ENCODE data around the gene TXNDC17.

The TXNDC17 gene

DNA sequence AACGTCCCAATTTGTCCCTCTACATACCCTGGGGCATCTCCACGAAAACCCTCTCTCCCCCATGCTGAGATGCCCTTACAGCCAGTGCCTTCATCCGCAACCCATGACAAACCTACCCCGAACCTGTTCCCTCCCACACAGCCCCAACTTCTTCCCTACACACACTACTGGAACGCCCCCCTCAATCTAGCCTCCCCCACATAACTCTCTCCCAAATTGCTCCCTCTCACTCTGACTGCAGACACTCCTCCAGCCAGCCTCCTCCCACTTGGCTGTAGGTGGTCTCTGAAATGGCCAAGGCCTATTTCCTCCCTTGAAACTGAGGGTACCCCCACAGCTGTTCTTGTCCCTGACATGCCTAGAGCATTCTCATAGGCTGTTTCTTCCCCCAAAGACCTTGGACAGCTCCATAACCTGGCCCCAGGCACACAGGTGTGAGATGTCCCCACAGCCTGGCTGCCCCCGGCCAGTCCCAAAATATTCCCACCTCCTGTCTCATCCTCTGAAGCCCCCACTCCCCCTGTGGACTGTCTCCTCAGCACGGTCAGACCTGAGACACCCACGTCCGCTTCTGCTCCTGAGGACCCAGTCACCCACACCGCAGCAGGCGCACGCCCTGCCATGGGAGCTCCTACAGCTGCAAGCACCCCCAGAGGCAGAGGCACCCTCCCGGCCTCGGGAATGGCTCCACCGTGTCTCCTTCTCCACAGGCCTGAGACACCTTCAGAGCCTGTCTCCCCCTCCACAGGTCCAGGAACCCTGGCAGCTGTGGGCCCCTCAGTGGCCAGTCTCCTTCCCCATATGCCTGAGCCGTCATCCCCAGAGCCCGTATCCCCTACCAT is 4.0 kb upstream of the TXNDC17 start:
- peaks cover 28% of the 10 kb centered on the region for H3K79me2 ChIP-seq (ENCODE audit: control insufficient read depth, insufficient read depth, low read length, unreplicated experiment)
- no peak overlapping the region for H3K4me3 ChIP-seq (ENCODE audit: low read depth, low read length)
- H3K4me1 ChIP-seq (ENCODE audit: control insufficient read depth, insufficient read depth, low read length, unreplicated experiment): peaks cover 7% of the 10 kb centered on the region
- no peaks in the 10 kb centered on the region for H3K27me3 ChIP-seq (ENCODE audit: insufficient read depth, low read length)
- H2AFZ ChIP-seq (ENCODE audit: low read length, unreplicated experiment): no peak overlapping the region
- H3K27ac ChIP-seq (ENCODE audit: low read depth, low read length): no peak overlapping the region
- peaks cover 24% of the 10 kb centered on the region for H3K36me3 ChIP-seq (ENCODE audit: insufficient read depth, low read length)

DNA sequence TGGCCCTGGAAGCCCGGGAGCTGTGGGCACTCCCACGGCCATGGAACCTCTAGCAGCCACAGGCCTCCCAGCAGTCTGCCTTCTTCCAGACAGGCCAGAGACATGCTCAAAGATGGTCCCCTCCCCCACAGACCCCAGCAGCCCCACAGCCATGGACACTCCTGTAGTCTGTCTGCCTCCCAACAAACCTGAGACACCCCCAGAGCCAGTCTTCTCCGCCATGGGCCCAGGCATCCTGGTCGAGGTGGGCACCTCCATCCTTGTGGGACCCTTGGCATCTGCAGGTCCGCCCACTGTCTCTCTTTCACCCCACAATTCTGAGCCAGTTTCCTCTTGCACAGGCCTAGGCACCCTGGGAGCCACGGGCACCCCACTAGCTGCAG is 3.4 kb upstream of the TXNDC17 start:
- H3K4me3 ChIP-seq (ENCODE audit: low read depth, low read length): no peak overlapping the region
- no peaks in the 10 kb centered on the region for H3K27me3 ChIP-seq (ENCODE audit: insufficient read depth, low read length)
- peaks cover 13% of the 10 kb centered on the region for H3K4me1 ChIP-seq (ENCODE audit: control insufficient read depth, insufficient read depth, low read length, unreplicated experiment)
- no peak overlapping the region for H3K27ac ChIP-seq (ENCODE audit: low read depth, low read length)
- peaks cover 22% of the 10 kb centered on the region for H3K36me3 ChIP-seq (ENCODE audit: insufficient read depth, low read length)
- no peak overlapping the region for H2AFZ ChIP-seq (ENCODE audit: low read length, unreplicated experiment)
- peaks cover 34% of the 10 kb centered on the region for H3K79me2 ChIP-seq (ENCODE audit: control insufficient read depth, insufficient read depth, low read length, unreplicated experiment)

GRCh38 chr17:6638046-6638908 is 2.6 kb upstream of the TXNDC17 start:
- Histone ChIP-seq H3K4me1 (ENCODE audit: control insufficient read depth, insufficient read depth, low read length, unreplicated experiment) (peaks cover 22% of the 10 kb centered on the region), H2AFZ (ENCODE audit: low read length, unreplicated experiment) (no peak overlapping the region), H3K27ac (ENCODE audit: low read depth, low read length) (no peak overlapping the region), H3K4me3 (ENCODE audit: low read depth, low read length) (no peak overlapping the region; the same call in 1 of the 2 replicates), H3K27me3 (ENCODE audit: insufficient read depth, low read length) (no peaks in the 10 kb centered on the region), H3K79me2 (ENCODE audit: control insufficient read depth, insufficient read depth, low read length, unreplicated experiment) (peaks cover 34% of the 10 kb centered on the region), H3K36me3 (ENCODE audit: insufficient read depth, low read length) (peaks cover 15% of the 10 kb centered on the region)

GRCh38 chr17:6639014-6639585 is 1.8 kb upstream of the TXNDC17 start:
- Histone ChIP-seq H3K4me3 (ENCODE audit: low read depth, low read length) (peak overlapping the region; percentile 81), H3K27ac (ENCODE audit: low read depth, low read length) (no peak overlapping the region), H3K4me1 (ENCODE audit: control insufficient read depth, insufficient read depth, low read length, unreplicated experiment) (peaks cover 28% of the 10 kb centered on the region), H3K27me3 (ENCODE audit: insufficient read depth, low read length) (no peaks in the 10 kb centered on the region), H2AFZ (ENCODE audit: low read length, unreplicated experiment) (no peak overlapping the region), H3K36me3 (ENCODE audit: insufficient read depth, low read length) (peaks cover 17% of the 10 kb centered on the region), H3K79me2 (ENCODE audit: control insufficient read depth, insufficient read depth, low read length, unreplicated experiment) (peaks cover 41% of the 10 kb centered on the region)

DNA sequence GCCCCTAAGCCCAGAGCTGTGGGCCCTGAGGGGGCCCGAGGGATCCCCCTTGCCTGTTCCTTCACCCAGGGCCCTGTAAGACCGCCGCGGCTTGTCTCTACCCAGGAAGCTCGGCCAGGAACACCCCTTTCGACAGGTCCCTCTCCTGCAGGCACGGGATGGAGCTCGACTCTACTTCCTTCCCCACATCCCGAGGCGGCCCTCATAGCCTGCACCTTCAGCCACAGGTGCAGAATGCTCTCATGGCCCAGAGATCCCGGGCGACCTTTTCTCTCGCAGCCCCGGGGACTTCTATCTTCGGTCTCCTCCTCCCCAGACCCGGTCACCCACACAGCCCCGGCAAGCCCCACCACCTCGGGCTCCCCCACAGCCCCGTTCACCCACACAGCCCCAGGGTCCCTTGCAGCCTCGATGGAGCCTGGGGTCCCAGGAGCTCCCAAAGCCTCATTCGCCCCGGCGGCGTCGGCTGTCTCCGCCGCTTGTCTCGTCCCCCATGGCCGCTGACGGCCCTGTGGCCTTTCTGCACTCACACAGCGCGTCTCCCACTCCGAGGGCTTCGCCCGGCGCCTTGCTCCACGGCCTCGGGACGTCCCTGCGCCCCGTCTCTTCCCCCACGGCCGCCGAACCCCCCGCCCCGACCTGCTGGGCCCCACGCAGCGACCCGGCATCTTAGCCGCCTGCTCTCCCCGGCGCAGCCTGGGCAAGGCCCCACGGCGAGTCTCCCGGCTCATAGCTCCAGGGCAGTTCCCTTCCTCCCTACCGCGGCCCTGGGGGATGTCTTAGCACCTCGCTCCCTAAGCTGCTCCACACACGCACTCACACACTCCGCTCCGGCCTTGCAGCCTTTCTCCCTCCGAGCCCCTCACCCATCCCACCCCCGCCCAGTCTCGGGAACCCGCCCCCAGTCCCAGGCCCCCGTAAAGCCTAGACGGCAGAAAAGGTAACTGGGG is 999 bp upstream of the TXNDC17 start:
- peak overlapping the region; percentile 81 for H3K4me3 ChIP-seq (ENCODE audit: low read depth, low read length)
- H3K27me3 ChIP-seq (ENCODE audit: insufficient read depth, low read length): no peaks in the 10 kb centered on the region
- peaks cover 42% of the 10 kb centered on the region for H3K79me2 ChIP-seq (ENCODE audit: control insufficient read depth, insufficient read depth, low read length, unreplicated experiment)
- peaks cover 10% of the 10 kb centered on the region for H3K36me3 ChIP-seq (ENCODE audit: insufficient read depth, low read length)
- peak overlapping the region; percentile 91 for H2AFZ ChIP-seq (ENCODE audit: low read length, unreplicated experiment)
- H3K4me1 ChIP-seq (ENCODE audit: control insufficient read depth, insufficient read depth, low read length, unreplicated experiment): peaks cover 28% of the 10 kb centered on the region
- H3K27ac ChIP-seq (ENCODE audit: low read depth, low read length): peak overlapping the region; percentile 74

DNA sequence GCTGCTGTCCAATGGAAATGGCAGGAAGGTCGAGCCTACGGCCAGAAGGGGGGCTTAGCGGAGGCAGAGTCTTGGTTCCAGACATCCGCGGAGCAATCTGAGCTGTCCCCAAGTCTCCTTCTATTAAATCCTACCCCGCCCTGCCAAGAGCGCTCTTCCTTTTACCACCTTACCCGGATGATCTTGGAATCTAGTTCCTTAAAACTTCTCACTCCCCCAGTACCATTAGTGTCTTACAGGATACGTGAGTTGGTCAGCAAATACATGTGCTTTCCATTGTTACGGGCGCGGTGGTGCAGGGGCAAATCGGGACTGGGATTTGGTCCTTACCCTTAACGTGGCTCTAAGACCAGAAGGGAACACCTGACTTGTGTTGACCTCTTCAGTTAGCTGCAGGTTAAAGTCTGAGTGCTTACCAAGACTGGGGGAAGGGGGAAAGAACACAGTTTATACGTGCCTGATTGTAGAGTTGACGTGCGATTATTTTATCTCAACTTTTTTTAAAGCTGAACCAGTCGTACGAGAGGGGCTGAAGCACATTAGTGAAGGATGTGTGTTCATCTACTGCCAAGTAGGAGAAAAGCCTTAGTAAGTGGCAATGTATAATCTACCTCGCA is 495 bp downstream of the TXNDC17 start:
- peaks cover 28% of the 10 kb centered on the region for H3K4me1 ChIP-seq (ENCODE audit: control insufficient read depth, insufficient read depth, low read length, unreplicated experiment)
- H3K79me2 ChIP-seq (ENCODE audit: control insufficient read depth, insufficient read depth, low read length, unreplicated experiment): peaks cover 51% of the 10 kb centered on the region
- H3K4me3 ChIP-seq (ENCODE audit: low read depth, low read length): peak overlapping the region; percentile 81
- H3K27me3 ChIP-seq (ENCODE audit: insufficient read depth, low read length): no peaks in the 10 kb centered on the region
- H3K27ac ChIP-seq (ENCODE audit: low read depth, low read length): peak overlapping the region; percentile 34
- no peak overlapping the region for H2AFZ ChIP-seq (ENCODE audit: low read length, unreplicated experiment)
- peaks cover 12% of the 10 kb centered on the region; the same call in 1 of the 2 replicates for H3K36me3 ChIP-seq (ENCODE audit: insufficient read depth, low read length)

- Histone ChIP-seq H3K4me3 (ENCODE audit: low read depth, low read length) (peak overlapping the region; percentile 81), H3K79me2 (ENCODE audit: control insufficient read depth, insufficient read depth, low read length, unreplicated experiment) (peaks cover 58% of the 10 kb centered on the region)
These were observed 1.7 kb downstream of the TXNDC17 start for GRCh38 chr17:6642592-6642991.

GRCh38 chr17:6643451-6644125 is 2.7 kb downstream of the TXNDC17 start:
- Histone ChIP-seq H2AFZ (ENCODE audit: low read length, unreplicated experiment) (no peak overlapping the region), H3K36me3 (ENCODE audit: insufficient read depth, low read length) (peaks cover 12% of the 10 kb centered on the region; the same call in 1 of the 2 replicates), H3K4me3 (ENCODE audit: low read depth, low read length) (no peak overlapping the region), H3K79me2 (ENCODE audit: control insufficient read depth, insufficient read depth, low read length, unreplicated experiment) (peaks cover 66% of the 10 kb centered on the region), H3K4me1 (ENCODE audit: control insufficient read depth, insufficient read depth, low read length, unreplicated experiment) (peaks cover 28% of the 10 kb centered on the region), H3K27ac (ENCODE audit: low read depth, low read length) (no peak overlapping the region), H3K27me3 (ENCODE audit: insufficient read depth, low read length) (no peaks in the 10 kb centered on the region)

More at GRCh38 chr17:6642592-6642991, 1.7 kb downstream of the TXNDC17 start:
- Histone ChIP-seq H3K4me1 (ENCODE audit: control insufficient read depth, insufficient read depth, low read length, unreplicated experiment) (peaks cover 28% of the 10 kb centered on the region), H3K27me3 (ENCODE audit: insufficient read depth, low read length) (no peaks in the 10 kb centered on the region), H3K27ac (ENCODE audit: low read depth, low read length) (peak overlapping the region; percentile 36), H3K36me3 (ENCODE audit: insufficient read depth, low read length) (peaks cover 12% of the 10 kb centered on the region; the same call in 1 of the 2 replicates), H2AFZ (ENCODE audit: low read length, unreplicated experiment) (no peak overlapping the region)

DNA sequence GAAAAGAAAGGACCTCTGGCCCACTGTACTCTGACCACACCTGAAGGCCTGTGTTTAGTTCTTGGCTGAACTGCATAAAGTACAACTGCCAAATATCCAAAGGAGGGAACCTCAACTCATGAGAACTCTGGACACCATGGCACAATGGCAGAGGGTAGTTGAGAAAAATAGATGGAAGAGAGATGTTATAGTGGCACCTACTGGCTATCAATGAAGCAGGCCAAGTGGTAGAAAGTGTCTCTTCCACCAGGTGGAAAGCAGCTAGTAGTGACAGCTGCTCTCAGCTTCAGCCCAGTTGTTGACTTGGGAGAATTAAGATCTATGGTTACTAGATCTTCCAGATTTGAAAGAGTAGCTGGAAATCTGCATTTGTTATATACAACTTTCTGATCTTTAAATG is 7.3 kb downstream of the TXNDC17 start:
- Histone ChIP-seq H3K4me1 (ENCODE audit: control insufficient read depth, insufficient read depth, low read length, unreplicated experiment) (peaks cover 17% of the 10 kb centered on the region), H3K4me3 (ENCODE audit: low read depth, low read length) (no peak overlapping the region), H3K27ac (ENCODE audit: low read depth, low read length) (no peak overlapping the region), H2AFZ (ENCODE audit: low read length, unreplicated experiment) (no peak overlapping the region), H3K27me3 (ENCODE audit: insufficient read depth, low read length) (no peaks in the 10 kb centered on the region), H3K79me2 (ENCODE audit: control insufficient read depth, insufficient read depth, low read length, unreplicated experiment) (peaks cover 71% of the 10 kb centered on the region), H3K36me3 (ENCODE audit: insufficient read depth, low read length) (peaks cover 12% of the 10 kb centered on the region; the same call in 1 of the 2 replicates)
